B cell (primary cell): ENCODE results near the gene MYRIP.

ENCODE experiments used
- EZH2 ChIP-seq: IDR thresholded peaks from 2 replicates; pipeline ENCODE4 v1.6.1; 2012; ENCODE audit warnings: borderline replicate concordance, low read depth, mild to moderate bottlenecking, moderate library complexity, low read length; ENCODE audit not compliant: insufficient read depth, poor library complexity, severe bottlenecking
- TF ChIP-seq, protein P1 (sequence below): fragments of 200-600 bp; IDR thresholded peaks from one replicate; pipeline ENCODE4 v1.8.0; 2022; ENCODE audit warnings: antibody characterized with exemption, mild to moderate bottlenecking

DNA sequence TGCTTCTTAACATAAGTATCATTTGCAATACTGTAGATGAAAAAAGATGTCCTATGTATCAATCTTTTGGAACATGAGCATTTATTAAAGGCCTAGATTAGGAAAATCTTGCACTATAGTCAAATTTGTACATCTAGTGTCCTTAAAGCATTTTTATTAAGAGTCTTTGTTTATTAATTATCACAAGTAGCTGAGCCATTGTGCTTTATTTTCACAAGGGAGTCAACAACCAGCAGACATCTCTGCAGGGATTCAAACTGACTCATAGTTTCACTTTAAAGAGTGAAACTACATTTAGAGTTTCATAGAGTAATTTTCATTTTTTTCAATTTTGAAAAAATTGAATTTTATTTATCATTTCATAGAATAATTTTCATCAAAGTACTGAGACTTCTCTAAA is 405.6 kb downstream of the MYRIP start:
- TF ChIP-seq, protein P1, sequence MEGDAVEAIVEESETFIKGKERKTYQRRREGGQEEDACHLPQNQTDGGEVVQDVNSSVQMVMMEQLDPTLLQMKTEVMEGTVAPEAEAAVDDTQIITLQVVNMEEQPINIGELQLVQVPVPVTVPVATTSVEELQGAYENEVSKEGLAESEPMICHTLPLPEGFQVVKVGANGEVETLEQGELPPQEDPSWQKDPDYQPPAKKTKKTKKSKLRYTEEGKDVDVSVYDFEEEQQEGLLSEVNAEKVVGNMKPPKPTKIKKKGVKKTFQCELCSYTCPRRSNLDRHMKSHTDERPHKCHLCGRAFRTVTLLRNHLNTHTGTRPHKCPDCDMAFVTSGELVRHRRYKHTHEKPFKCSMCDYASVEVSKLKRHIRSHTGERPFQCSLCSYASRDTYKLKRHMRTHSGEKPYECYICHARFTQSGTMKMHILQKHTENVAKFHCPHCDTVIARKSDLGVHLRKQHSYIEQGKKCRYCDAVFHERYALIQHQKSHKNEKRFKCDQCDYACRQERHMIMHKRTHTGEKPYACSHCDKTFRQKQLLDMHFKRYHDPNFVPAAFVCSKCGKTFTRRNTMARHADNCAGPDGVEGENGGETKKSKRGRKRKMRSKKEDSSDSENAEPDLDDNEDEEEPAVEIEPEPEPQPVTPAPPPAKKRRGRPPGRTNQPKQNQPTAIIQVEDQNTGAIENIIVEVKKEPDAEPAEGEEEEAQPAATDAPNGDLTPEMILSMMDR: no peak
- TF ChIP-seq EZH2: no peak
